ENCODE data around the gene NEURL1B. TPM values are rescaled to one million over a fixed set of nuclear protein-coding genes. Genes with fewer than 3 reads are reported as not detected.

NEURL1B gene
- total RNA-seq, 2 experiments from 2014 or later, result 0.04 TPM; not detected in 1

DNA sequence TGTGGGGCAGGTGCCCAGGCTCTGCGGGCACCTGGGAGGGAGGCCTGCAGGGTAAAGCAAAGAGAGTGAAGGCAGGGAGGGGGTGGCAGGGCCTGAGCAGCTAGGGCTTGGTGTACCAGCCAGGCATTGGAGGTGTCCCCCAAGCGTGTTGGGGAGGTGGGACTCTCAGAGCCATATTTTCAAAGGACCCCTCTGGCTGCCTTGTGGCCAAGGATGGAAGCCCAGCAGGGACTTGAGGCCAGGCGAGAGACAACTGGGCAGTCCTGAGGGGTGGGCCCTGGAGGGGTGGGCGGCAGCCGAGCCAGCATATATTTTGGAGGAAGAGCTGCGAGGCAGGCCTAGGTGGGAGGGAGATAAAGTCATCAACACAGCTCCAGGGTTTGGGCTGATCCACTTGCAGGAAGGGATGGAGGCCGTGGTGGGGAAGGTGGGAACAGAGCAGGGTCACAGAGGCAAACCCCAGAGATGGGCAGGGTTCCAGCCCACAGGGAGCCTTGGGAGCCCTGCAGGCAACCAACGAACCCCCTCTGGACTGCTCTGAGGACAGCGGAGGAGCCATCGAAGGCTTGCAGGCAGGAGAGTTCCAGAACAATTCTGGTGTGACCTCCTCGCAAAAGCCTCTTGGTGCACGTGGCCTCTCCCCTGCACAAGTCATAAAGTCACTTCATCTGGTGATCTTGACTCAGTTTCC, 94.2 kb downstream of the NEURL1B start:
- ChIA-PET CTCF (interaction anchor here (0.7 to 1.0 kb wide), 2 partner anchors 21 to 37 kb away, joined by 3 to 4 read pairs; no protein-coding TSS in a partner anchor), POLR2A (no interaction called here)

GRCh38 chr5:172736508-172737135, 95.6 kb downstream of the NEURL1B start:
- ChIA-PET POLR2A (no interaction called here), CTCF (no interaction called here)

GRCh38 chr5:172739375-172739774, 98.3 kb downstream of the NEURL1B start:
- CTCF ChIA-PET, result no interaction called here
- POLR2A ChIA-PET, result no interaction called here

DNA sequence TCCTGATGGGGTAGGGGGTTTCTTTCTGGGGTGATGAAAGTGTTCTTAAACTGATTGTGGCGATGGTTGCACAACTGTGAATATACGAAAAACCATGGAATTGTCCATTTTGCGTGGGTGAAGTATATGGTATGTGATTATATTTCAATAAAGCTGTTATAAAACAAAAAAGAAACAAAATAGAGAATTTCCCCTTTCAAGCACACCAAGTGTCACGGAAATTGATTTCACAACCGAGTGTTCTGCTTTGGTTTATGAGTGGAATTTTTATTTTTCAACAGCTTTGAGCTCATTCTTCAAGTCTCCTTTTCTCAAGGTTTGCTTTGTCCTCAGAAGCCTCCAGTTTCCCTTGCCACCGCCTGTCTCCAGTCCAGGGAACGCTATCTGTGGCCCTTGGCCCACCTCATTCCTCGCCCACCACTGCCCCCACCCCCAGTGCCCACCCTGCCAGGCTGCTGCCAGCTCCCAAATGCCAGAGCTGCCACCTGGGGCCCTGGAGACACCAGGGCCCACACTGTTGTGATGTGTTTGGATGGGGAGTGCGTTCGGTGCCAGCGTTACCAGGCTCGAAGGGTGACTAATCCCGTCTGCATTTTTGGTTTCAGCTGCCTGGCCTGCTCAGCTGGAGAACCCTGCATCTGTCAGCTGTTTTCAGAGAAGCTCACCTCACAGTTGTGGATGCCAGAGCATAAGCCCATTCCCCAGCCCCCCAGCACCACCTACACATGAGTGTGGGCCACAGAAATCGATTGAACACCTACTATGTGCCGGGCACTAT, 99.6 kb downstream of the NEURL1B start:
- ChIA-PET CTCF (no interaction called here), POLR2A (no interaction called here)

Other genes with a start within 250 kb of the NEURL1B start
- under 1 TPM; 0.17 to 0.25 TPM for gene SH3PXD2B, start 186.7 kb upstream of the NEURL1B start, total RNA-seq
- 1 to 10 TPM; 7.0 to 7.3 TPM for gene DUSP1, start 129.9 kb downstream of the NEURL1B start, total RNA-seq
- gene ERGIC1, start 193.0 kb downstream of the NEURL1B start, total RNA-seq, result 10 to 100 TPM; 39.7 to 41.0 TPM